K562 (cell line): ENCODE measurements around the gene RNF212B. TPM values are rescaled to one million over a fixed set of nuclear protein-coding genes. Genes with fewer than 3 reads are reported as not detected.
A peak's percentile ranks its signal among the peaks of the same experiment; 100 is the strongest.

Experiments used
- DNMT1 ChIP-seq: fragments of 450-650 bp; IDR thresholded peaks from 2 replicates; pipeline ENCODE4 v1.6.1; 2016; ENCODE audit warnings: antibody characterized with exemption, mild to moderate bottlenecking
- MCM2 ChIP-seq: fragments of 450-650 bp; IDR thresholded peaks from 2 replicates; pipeline ENCODE4 v1.6.1; 2017; ENCODE audit warnings: low read depth, mild to moderate bottlenecking
- NR1H2 ChIP-seq: sonication (generic); formaldehyde crosslinking; IDR thresholded peaks from 2 replicates; pipeline ENCODE4 v1.4.0; 2020; ENCODE audit warnings: mild to moderate bottlenecking, missing genetic modification reagents
- OTX1 ChIP-seq: fragments of 450-650 bp; formaldehyde crosslinking; IDR thresholded peaks from 2 replicates; pipeline ENCODE4 v1.4.0; 2022; ENCODE audit warnings: mild to moderate bottlenecking
- ZNF263 ChIP-seq: sonication (generic); formaldehyde crosslinking; IDR thresholded peaks from 2 replicates; pipeline ENCODE4 v1.8.0; 2022; ENCODE audit warnings: mild to moderate bottlenecking, missing genetic modification reagents, borderline replicate concordance
- polyA plus RNA-seq, 8 experiments: library from polyadenylated mRNA; depleted of rRNA in 4 of 8; stranded (reverse) in 5 of 8; unstranded in 3 of 8; fragments of >200 nt; fragmentation: Nextera tagmentation in 2 of 8; fragmentation: Illumina TruSeq in 1 of 8; extraction: Ambion mirVana in 2 of 8; extraction: Trizol in 1 of 8; gene quantifications; 2 replicates each; pipeline versions ENCODE4 v1.2.1 to v1.2.3, GENCODE V29; 2011 to 2014; ENCODE audit warnings: inconsistent platforms in 1 of 8, missing spikeins in 1 of 8
- total RNA-seq, 7 experiments: library from RNA; depleted of rRNA in 6 of 7; stranded (reverse); fragments of >200 nt in 6 of 7; fragmentation: Illumina TruSeq in 2 of 7; extraction: Trizol in 2 of 7; gene quantifications; 2 replicates each; pipeline versions ENCODE4 v1.2.1 to v1.2.3, GENCODE V29; 2011 to 2021; ENCODE audit warnings: low replicate concordance in 1 of 7
- TF ChIP-seq, protein P1 (sequence below), 2 experiments: fragments of 450-650 bp; formaldehyde crosslinking in 1 of 2; IDR thresholded peaks; 2 replicates each; pipeline versions ENCODE4 v1.4.0 to v1.6.1; 2014 to 2020; ENCODE audit warnings: mild to moderate bottlenecking in 2 of 2, borderline replicate concordance in 1 of 2, low read depth in 1 of 2
- TF ChIP-seq, protein P2 (sequence below): sonication (generic); formaldehyde crosslinking; IDR thresholded peaks from 2 replicates; pipeline ENCODE4 v1.8.1; 2023; ENCODE audit warnings: mild to moderate bottlenecking, missing genetic modification reagents
- TF ChIP-seq, protein P3 (sequence below): fragments of 450-650 bp; formaldehyde crosslinking; IDR thresholded peaks from 2 replicates; pipeline ENCODE4 v1.4.0; 2020; ENCODE audit warnings: mild to moderate bottlenecking, mixed read lengths
- TF ChIP-seq, protein P4 (sequence below): fragments of 450-650 bp; IDR thresholded peaks from 2 replicates; pipeline ENCODE4 v1.6.1; 2014; ENCODE audit warnings: low read depth, mild to moderate bottlenecking, moderate library complexity, borderline replicate concordance
- TF ChIP-seq, protein P5 (sequence below): fragments of 250-450 bp; sonication (Bioruptor Pico); IDR thresholded peaks from 2 replicates; pipeline ENCODE4 v1.8.0; 2022; ENCODE audit warnings: moderate library complexity, mild to moderate bottlenecking, inconsistent platforms
- TF ChIP-seq, protein P6 (sequence below): fragments of 450-650 bp; IDR thresholded peaks from 2 replicates; pipeline ENCODE4 v1.7.0; 2016; ENCODE audit warnings: borderline replicate concordance

The RNF212B gene
- total and polyA plus RNA-seq, 9 of the 15 experiments (the other 6 are each of a cell fraction or from before 2014, with no cell fraction given), result 0.15 to 0.43 (median 0.27) TPM; not detected in 3

DNA sequence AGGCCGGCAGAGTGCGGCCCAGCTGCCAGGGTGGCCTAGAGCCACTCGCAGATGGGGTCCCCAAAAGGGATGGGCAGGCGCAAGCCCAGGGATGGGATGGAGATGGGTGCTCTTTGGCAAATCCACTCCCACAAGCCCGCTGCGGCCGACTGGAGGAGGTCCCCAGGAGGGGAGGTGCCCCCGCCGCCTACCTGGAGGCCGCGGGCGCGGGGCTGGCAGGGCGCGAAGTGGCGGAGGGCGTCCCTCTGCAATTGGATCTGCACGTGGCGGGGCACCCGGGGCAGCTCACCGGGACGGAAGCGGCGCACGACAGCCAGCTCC, 64.2 kb downstream of the RNF212B start (continued):
- TF ChIP-seq, protein P1, sequence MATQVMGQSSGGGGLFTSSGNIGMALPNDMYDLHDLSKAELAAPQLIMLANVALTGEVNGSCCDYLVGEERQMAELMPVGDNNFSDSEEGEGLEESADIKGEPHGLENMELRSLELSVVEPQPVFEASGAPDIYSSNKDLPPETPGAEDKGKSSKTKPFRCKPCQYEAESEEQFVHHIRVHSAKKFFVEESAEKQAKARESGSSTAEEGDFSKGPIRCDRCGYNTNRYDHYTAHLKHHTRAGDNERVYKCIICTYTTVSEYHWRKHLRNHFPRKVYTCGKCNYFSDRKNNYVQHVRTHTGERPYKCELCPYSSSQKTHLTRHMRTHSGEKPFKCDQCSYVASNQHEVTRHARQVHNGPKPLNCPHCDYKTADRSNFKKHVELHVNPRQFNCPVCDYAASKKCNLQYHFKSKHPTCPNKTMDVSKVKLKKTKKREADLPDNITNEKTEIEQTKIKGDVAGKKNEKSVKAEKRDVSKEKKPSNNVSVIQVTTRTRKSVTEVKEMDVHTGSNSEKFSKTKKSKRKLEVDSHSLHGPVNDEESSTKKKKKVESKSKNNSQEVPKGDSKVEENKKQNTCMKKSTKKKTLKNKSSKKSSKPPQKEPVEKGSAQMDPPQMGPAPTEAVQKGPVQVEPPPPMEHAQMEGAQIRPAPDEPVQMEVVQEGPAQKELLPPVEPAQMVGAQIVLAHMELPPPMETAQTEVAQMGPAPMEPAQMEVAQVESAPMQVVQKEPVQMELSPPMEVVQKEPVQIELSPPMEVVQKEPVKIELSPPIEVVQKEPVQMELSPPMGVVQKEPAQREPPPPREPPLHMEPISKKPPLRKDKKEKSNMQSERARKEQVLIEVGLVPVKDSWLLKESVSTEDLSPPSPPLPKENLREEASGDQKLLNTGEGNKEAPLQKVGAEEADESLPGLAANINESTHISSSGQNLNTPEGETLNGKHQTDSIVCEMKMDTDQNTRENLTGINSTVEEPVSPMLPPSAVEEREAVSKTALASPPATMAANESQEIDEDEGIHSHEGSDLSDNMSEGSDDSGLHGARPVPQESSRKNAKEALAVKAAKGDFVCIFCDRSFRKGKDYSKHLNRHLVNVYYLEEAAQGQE (IDR thresholded peaks at IDR 0.05; ENCODE audit: borderline replicate concordance), result no peak
- TF ChIP-seq, protein P1 (CRISPR knock-in tag; IDR thresholded peaks at IDR 0.05; ENCODE audit: low read depth), result peak; percentile 16; the same call in 1 of the 2 replicates
- TF ChIP-seq, protein P2, sequence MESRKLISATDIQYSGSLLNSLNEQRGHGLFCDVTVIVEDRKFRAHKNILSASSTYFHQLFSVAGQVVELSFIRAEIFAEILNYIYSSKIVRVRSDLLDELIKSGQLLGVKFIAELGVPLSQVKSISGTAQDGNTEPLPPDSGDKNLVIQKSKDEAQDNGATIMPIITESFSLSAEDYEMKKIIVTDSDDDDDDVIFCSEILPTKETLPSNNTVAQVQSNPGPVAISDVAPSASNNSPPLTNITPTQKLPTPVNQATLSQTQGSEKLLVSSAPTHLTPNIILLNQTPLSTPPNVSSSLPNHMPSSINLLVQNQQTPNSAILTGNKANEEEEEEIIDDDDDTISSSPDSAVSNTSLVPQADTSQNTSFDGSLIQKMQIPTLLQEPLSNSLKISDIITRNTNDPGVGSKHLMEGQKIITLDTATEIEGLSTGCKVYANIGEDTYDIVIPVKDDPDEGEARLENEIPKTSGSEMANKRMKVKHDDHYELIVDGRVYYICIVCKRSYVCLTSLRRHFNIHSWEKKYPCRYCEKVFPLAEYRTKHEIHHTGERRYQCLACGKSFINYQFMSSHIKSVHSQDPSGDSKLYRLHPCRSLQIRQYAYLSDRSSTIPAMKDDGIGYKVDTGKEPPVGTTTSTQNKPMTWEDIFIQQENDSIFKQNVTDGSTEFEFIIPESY (CRISPR knock-in tag), result no peak
- TF ChIP-seq ZNF263 (CRISPR knock-in tag) (peak; percentile 56; the same call in 1 of the 2 replicates), NR1H2 (CRISPR knock-in tag) (peak; percentile 73; the same call in 1 of the 2 replicates), DNMT1 (no peak), MCM2 (no peak), OTX1 (CRISPR knock-in tag) (no peak)
- TF ChIP-seq, protein P3, sequence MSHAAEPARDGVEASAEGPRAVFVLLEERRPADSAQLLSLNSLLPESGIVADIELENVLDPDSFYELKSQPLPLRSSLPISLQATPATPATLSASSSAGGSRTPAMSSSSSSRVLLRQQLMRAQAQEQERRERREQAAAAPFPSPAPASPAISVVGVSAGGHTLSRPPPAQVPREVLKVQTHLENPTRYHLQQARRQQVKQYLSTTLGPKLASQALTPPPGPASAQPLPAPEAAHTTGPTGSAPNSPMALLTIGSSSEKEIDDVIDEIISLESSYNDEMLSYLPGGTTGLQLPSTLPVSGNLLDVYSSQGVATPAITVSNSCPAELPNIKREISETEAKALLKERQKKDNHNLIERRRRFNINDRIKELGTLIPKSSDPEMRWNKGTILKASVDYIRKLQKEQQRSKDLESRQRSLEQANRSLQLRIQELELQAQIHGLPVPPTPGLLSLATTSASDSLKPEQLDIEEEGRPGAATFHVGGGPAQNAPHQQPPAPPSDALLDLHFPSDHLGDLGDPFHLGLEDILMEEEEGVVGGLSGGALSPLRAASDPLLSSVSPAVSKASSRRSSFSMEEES (CRISPR knock-in tag), result no peak
- TF ChIP-seq, protein P4, sequence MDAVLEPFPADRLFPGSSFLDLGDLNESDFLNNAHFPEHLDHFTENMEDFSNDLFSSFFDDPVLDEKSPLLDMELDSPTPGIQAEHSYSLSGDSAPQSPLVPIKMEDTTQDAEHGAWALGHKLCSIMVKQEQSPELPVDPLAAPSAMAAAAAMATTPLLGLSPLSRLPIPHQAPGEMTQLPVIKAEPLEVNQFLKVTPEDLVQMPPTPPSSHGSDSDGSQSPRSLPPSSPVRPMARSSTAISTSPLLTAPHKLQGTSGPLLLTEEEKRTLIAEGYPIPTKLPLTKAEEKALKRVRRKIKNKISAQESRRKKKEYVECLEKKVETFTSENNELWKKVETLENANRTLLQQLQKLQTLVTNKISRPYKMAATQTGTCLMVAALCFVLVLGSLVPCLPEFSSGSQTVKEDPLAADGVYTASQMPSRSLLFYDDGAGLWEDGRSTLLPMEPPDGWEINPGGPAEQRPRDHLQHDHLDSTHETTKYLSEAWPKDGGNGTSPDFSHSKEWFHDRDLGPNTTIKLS, result no peak; the same call in 1 of the 2 replicates
- TF ChIP-seq, protein P5, sequence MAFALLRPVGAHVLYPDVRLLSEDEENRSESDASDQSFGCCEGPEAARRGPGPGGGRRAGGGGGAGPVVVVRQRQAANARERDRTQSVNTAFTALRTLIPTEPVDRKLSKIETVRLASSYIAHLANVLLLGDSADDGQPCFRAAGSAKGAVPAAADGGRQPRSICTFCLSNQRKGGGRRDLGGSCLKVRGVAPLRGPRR (CRISPR knock-in tag), result no peak
- TF ChIP-seq, protein P6, sequence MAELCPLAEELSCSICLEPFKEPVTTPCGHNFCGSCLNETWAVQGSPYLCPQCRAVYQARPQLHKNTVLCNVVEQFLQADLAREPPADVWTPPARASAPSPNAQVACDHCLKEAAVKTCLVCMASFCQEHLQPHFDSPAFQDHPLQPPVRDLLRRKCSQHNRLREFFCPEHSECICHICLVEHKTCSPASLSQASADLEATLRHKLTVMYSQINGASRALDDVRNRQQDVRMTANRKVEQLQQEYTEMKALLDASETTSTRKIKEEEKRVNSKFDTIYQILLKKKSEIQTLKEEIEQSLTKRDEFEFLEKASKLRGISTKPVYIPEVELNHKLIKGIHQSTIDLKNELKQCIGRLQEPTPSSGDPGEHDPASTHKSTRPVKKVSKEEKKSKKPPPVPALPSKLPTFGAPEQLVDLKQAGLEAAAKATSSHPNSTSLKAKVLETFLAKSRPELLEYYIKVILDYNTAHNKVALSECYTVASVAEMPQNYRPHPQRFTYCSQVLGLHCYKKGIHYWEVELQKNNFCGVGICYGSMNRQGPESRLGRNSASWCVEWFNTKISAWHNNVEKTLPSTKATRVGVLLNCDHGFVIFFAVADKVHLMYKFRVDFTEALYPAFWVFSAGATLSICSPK, result no peak
